ENCODE data around the gene CDK14. TPM values are rescaled to one million over a fixed set of nuclear protein-coding genes. Genes with fewer than 3 reads are reported as not detected.

The CDK14 gene
- total and polyA plus RNA-seq, 2 of the 8 experiments (the other 6 are each of a cell fraction or from before 2014, with no cell fraction given) = 5.5 to 47.3 TPM

GRCh38 chr7:91180746-91181145, 584.6 kb downstream of the CDK14 start:
- H2BK15ac ChIP-seq (ENCODE audit: low read length) = no peak overlapping the region
- H4K91ac ChIP-seq (replicated peaks; ENCODE audit: insufficient read length, low read length) = no peak overlapping the region
- H3K14ac ChIP-seq (ENCODE audit: insufficient read length) = no peak overlapping the region
- H4K8ac ChIP-seq (ENCODE audit: extremely low read depth, insufficient read depth, low read length) = no peak overlapping the region
- no peak overlapping the region for H2AK5ac ChIP-seq (ENCODE audit: low read depth, low read length)
- no peaks in the 10 kb centered on the region for H3K9me3 ChIP-seq (ENCODE audit: insufficient read depth in 2 of 2, low read depth in 1 of 2, low read length in 1 of 2)
- no peaks in the 10 kb centered on the region; the same call in 1 of the 2 replicates for H3K23me2 ChIP-seq (ENCODE audit: low read depth, low read length)
- no peak overlapping the region for H3K18ac ChIP-seq (ENCODE audit: extremely low read depth, low read length)
- no peaks in the 10 kb centered on the region for H3K79me1 ChIP-seq (ENCODE audit: low read depth, low read length)
- H3K4me3 ChIP-seq (ENCODE audit: extremely low read depth in 1 of 4, insufficient read depth in 2 of 4, low read depth in 3 of 4, low read length in 4 of 4) = no peak overlapping the region
- no peak overlapping the region for H3K4me2 ChIP-seq (ENCODE audit: insufficient read depth in 1 of 2, low read depth in 2 of 2, low read length in 2 of 2)
- H4K20me1 ChIP-seq (replicated peaks in 1 of 2; ENCODE audit: control insufficient read depth in 1 of 2, insufficient read depth in 2 of 2, low read length in 2 of 2) = no peaks in the 10 kb centered on the region
- no peak for DNase-seq (ENCODE audit: low read depth in 1 of 2, low spot score in 2 of 2)
- no peak for FAIRE-seq
- no peak overlapping the region for H2BK12ac ChIP-seq (ENCODE audit: low read depth, low read length)
- H3K36me3 ChIP-seq (ENCODE audit: control insufficient read depth in 2 of 4, insufficient read depth in 4 of 4, low read length in 3 of 4) = no peaks in the 10 kb centered on the region
- H2AFZ ChIP-seq (ENCODE audit: low read length) = no peak overlapping the region
- H3K4me1 ChIP-seq (replicated peaks in 1 of 4; ENCODE audit: control insufficient read depth in 3 of 4, insufficient read depth in 4 of 4, low read length in 3 of 4) = no peaks in the 10 kb centered on the region
- H4K5ac ChIP-seq (ENCODE audit: insufficient read length, low read depth, low read length) = no peak overlapping the region
- no peak overlapping the region for H2BK120ac ChIP-seq (replicated peaks; ENCODE audit: low read depth, low read length)
- no peak overlapping the region for H3K9ac ChIP-seq (replicated peaks in 1 of 4; ENCODE audit: extremely low read depth in 1 of 4, low read depth in 3 of 4, low read length in 3 of 4)
- no peak overlapping the region for H3K4ac ChIP-seq (replicated peaks; ENCODE audit: insufficient read length, low read depth, low read length)
- ChIA-PET POLR2A (ENCODE audit: partially characterized antibody) (no interaction called here), CTCF (ENCODE audit: partially characterized antibody) (no interaction called here)
- no peaks in the 10 kb centered on the region for H3K79me2 ChIP-seq (ENCODE audit: control insufficient read depth in 1 of 2, insufficient read depth in 2 of 2, low read length in 2 of 2)
- no peak overlapping the region for H3K23ac ChIP-seq (ENCODE audit: insufficient read length)
- TF ChIP-seq SIN3A (conservative IDR thresholded peaks at IDR 0.05 in 1 of 2, IDR thresholded peaks at IDR 0.05 in 1 of 2; ENCODE audit: low read depth in 1 of 2, low read length in 2 of 2) (no peak), RFX5 (IDR thresholded peaks at IDR 0.05; ENCODE audit: borderline replicate concordance, low read depth, low read length) (no peak), TAF7 (optimal IDR thresholded peaks at IDR 0.05; ENCODE audit: borderline replicate concordance, low read depth, low read length) (no peak), TAF1 (IDR thresholded peaks at IDR 0.05; ENCODE audit: low read depth, low read length) (no peak), SP2 (IDR thresholded peaks at IDR 0.05; ENCODE audit: low read length) (no peak), EZH2 (IDR thresholded peaks at IDR 0.05; ENCODE audit: low read depth, low read length, severe bottlenecking) (no peak), NRF1 (IDR thresholded peaks at IDR 0.05; ENCODE audit: low read depth, low read length) (no peak), FOSL1 (IDR thresholded peaks at IDR 0.05; ENCODE audit: insufficient read depth, low read depth, low read length) (no peak), SP4 (IDR thresholded peaks at IDR 0.05; ENCODE audit: low read length) (no peak), TEAD4 (IDR thresholded peaks at IDR 0.05; ENCODE audit: low read depth, low read length) (no peak), MAFK (IDR thresholded peaks at IDR 0.05; ENCODE audit: low read depth, low read length) (no peak), SIRT6 (IDR thresholded peaks at IDR 0.05; ENCODE audit: low read length) (no peak), RAD21 (IDR thresholded peaks at IDR 0.05 in 1 of 2, conservative IDR thresholded peaks at IDR 0.05 in 1 of 2; ENCODE audit: low read depth in 2 of 2, low read length in 2 of 2) (no peak), RXRA (IDR thresholded peaks at IDR 0.05; ENCODE audit: insufficient read depth, low read depth, low read length) (no peak)
- TF ChIP-seq, protein P1, sequence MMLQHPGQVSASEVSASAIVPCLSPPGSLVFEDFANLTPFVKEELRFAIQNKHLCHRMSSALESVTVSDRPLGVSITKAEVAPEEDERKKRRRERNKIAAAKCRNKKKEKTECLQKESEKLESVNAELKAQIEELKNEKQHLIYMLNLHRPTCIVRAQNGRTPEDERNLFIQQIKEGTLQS (IDR thresholded peaks at IDR 0.05; ENCODE audit: insufficient read depth, low read depth, low read length) = no peak
- no peak overlapping the region for H3K27ac ChIP-seq (ENCODE audit: low read depth, low read length)
- H3K27me3 ChIP-seq (replicated peaks in 1 of 4; ENCODE audit: control insufficient read depth in 3 of 4, extremely low read depth in 1 of 4, insufficient read depth in 3 of 4, low read length in 3 of 4) = no peaks in the 10 kb centered on the region
- WGBS, 2 experiments (ENCODE audit: extremely low coverage in 1 of 2, insufficient coverage in 1 of 2, insufficient read length in 1 of 2, insufficient replicate concordance in 2 of 2, low coverage in 1 of 2, low lambda C conversion rate in 2 of 2, missing lambda C conversion rate in 1 of 2) = 83% methylated on average over 1 of the region's 1 CpG; no CpG with 5 or more reads in 1 of the 2 experiments
- no peak overlapping the region for H2BK5ac ChIP-seq (ENCODE audit: low read depth, low read length)
- H3K56ac ChIP-seq (replicated peaks; ENCODE audit: insufficient read length, low read depth, low read length) = no peak overlapping the region
- H2BK20ac ChIP-seq (ENCODE audit: low read length) = no peak overlapping the region
